ACC112 (cell line): ENCODE results near the gene CDC123.
"Not testable (repeated sequence)": the region's sequence is repeated elsewhere in the genome, so short reads cannot be mapped to it uniquely, and the experiment has no call there.

ENCODE experiments used
- H2AFZ ChIP-seq: fragments of 200-600 bp; sonication (generic); one replicate; pipeline ENCODE4 v1.6.0; 2017; ENCODE audit warnings: antibody characterized with exemption, low read length; ENCODE audit not compliant: unreplicated experiment
- H3K27ac ChIP-seq: fragments of 200-600 bp; sonication (generic); 2 replicates; pipeline ENCODE4 v1.5.1; 2014; ENCODE audit warnings: low read depth, mild to moderate bottlenecking, antibody characterized with exemption, low read length, moderate library complexity
- H3K27me3 ChIP-seq: fragments of 200-600 bp; sonication (generic); 2 replicates; pipeline ENCODE4 v1.6.1; 2014; ENCODE audit warnings: mild to moderate bottlenecking, antibody characterized with exemption, low read length, moderate library complexity, mixed read lengths; ENCODE audit not compliant: insufficient read depth
- H3K36me3 ChIP-seq: fragments of 200-600 bp; sonication (generic); 2 replicates; pipeline ENCODE4 v1.6.1; 2016; ENCODE audit warnings: mild to moderate bottlenecking, antibody characterized with exemption, low read length, moderate library complexity, mixed read lengths; ENCODE audit not compliant: insufficient read depth
- H3K4me1 ChIP-seq: fragments of 200-600 bp; sonication (generic); one replicate; pipeline ENCODE4 v1.6.1; 2016; ENCODE audit warnings: low read length, mixed read lengths; ENCODE audit not compliant: insufficient read depth, unreplicated experiment, control insufficient read depth
- H3K4me3 ChIP-seq: fragments of 200-600 bp; sonication (generic); 2 replicates; pipeline ENCODE4 v1.5.1; 2014; ENCODE audit warnings: mild to moderate bottlenecking, low read depth, low read length
- H3K79me2 ChIP-seq: fragments of 200-600 bp; sonication (generic); one replicate; pipeline ENCODE4 v1.6.0; 2016; ENCODE audit warnings: low read length; ENCODE audit not compliant: control insufficient read depth, unreplicated experiment, insufficient read depth

Gene CDC123

DNA sequence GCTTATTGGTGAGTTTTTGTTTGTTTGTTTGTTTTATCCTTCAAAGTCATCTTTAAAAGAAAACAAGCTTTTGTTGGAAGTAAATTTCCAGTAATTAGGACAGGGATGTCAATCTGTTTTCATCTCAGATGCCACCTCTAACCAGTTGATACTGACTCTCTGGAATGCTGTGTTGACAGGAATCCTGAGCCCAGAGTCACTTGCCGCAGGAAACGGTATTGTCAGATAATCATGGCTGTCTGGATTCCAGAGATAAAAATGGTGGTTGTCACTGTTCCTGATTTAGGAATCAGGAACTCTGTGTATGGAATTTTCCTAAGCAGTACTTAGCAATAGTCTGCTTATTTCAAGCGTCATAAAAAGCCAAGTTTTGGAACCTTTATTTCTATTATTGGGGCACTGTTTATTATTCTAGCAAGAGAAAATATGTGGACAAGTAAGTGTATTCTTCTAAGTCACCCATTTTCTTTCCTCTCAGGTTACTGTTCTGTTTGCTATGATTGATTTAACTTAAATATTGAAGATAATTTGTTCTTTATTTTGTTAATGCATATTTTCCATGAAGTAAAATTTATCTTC lies 39.2 kb downstream of the CDC123 start:
- H3K27ac ChIP-seq, result no peak overlapping the region
- no peaks in the 10 kb centered on the region for H3K79me2 ChIP-seq
- H2AFZ ChIP-seq, result no peak overlapping the region
- H3K36me3 ChIP-seq, result peaks cover 38% of the 10 kb centered on the region
- no peak overlapping the region for H3K4me3 ChIP-seq
- H3K27me3 ChIP-seq, result no peaks in the 10 kb centered on the region
- no peaks in the 10 kb centered on the region for H3K4me1 ChIP-seq

DNA sequence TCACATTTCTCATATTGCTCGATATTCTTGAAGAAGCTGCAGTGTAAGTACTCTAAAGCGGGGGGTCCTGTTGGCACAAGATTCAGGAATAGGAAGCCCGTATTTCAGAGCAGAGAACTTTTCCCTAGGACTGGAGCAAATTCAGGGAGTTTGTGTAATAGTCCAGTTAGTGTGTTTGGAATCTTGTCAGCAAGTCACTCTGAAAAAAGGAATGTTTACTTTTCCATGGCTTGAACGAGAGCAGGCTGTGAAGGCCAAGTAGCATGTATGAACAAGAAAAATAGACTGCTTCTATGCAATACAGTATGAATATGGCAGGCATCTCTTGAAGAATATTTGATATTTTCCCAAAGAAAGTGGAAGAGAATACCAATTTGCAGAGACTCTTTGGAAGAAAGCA lies 39.8 kb downstream of the CDC123 start:
- H3K36me3 ChIP-seq, result peaks cover 35% of the 10 kb centered on the region
- H3K79me2 ChIP-seq, result no peaks in the 10 kb centered on the region
- no peaks in the 10 kb centered on the region for H3K27me3 ChIP-seq
- no peak overlapping the region for H3K27ac ChIP-seq
- no peak overlapping the region for H3K4me3 ChIP-seq
- H2AFZ ChIP-seq, result no peak overlapping the region
- no peaks in the 10 kb centered on the region for H3K4me1 ChIP-seq

DNA sequence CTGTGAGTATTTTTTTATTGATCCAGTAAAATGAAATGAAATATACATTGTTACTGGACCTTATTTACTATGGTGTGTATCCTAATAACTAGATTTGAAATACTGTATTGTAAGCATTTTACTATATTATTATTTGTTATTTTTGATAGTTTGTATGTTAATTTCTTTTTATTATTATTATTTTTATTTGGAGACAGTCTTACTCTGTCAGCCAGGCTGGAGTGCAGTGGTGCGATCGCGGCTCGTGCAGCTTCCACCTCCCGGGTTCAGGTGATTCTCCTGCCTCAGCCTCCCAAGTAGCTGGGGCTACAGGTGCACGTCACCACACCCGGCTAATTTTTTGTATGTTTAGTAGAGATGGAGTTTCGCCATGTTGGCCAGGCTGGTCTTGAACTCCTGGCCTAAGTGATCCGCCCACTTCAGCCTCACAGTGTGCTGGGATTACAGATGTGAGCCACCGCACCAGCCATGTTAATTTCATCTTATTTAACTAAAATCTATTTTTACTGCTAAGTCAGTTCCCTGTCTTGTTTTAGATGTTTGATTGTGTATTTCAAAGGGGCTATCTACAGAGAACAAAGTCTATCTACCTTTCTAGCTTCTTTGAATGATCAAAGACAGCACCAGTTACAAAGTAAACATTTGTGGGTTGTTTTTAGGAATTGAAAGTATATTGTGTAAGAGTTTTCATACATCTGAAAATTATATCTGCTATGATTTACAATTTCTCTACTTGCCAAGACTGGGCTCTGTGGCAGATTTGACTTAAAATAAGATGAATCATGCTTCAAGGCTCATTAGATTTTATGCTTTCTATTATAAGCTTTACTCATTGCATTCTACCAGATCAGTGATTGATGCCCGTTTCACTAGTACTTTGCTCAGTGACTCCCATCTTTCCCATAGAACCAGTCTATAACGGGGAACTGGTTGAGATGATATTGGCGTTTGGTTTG lies 41.6 kb downstream of the CDC123 start:
- peaks cover 3% of the 10 kb centered on the region for H3K79me2 ChIP-seq
- H3K36me3 ChIP-seq, result peaks cover 28% of the 10 kb centered on the region
- H2AFZ ChIP-seq, result no peak overlapping the region
- no peak overlapping the region for H3K4me3 ChIP-seq
- H3K27me3 ChIP-seq, result no peaks in the 10 kb centered on the region
- H3K4me1 ChIP-seq, result no peaks in the 10 kb centered on the region
- no peak overlapping the region for H3K27ac ChIP-seq

DNA sequence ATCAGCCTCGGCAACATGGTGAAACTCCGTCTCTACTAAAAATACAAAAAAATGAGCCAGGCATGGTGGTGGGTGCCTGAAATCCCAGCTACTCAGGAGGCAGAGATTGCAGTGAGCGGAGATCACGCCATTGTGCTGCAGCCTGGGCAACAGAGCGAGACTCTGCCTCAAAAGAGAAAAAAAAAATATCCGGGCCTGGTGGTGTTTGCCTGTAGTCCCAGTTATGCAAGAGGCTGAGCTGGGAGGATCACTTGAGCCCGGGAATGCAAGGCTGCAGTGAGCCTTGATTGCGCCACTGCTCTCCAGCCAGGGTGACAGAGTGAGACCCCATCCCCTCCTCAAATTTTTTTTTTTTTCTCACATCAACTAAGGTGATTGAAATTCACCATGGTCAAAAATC lies 42.8 kb downstream of the CDC123 start:
- peaks cover 22% of the 10 kb centered on the region for H3K36me3 ChIP-seq
- H3K27ac ChIP-seq, result no peak overlapping the region
- H3K4me1 ChIP-seq, result no peaks in the 10 kb centered on the region
- peaks cover 3% of the 10 kb centered on the region for H3K79me2 ChIP-seq
- H3K4me3 ChIP-seq, result no peak overlapping the region
- no peaks in the 10 kb centered on the region for H3K27me3 ChIP-seq
- H2AFZ ChIP-seq, result no peak overlapping the region

DNA sequence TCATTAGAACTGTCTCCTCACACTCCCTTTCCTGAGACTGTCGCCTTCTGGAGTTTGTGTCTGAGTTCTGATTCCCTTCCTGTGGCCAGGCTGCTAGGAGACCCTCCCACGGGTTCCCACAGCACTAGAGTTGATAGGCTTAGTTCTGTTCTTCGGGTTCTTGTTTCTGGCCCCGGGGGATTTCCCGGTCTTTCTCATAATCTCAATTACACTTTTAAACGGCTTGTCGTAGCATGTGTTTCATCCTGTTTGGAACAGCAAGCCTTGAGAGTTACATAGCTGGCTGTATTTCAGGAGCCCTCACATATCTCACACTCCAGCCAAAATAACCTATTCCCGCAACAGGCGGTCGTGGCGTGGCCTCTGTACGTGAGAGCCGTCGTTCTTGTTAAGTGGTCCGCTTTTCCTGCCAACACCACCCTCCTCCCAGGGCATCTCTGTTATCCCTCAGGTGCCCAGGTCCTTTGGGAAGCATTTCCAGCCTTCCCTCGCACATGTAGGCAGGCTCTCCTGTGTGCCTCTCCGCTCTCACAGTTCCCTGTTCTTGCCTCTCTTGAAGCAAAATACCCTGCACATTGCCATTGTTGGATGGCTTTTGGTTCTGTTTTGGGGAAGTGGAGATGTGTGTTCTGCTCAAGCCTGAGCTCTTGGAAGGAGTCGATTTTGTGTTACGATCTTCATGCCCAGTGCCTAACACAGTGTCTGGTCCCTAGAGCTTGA lies 46.0 kb downstream of the CDC123 start:
- peaks cover 3% of the 10 kb centered on the region for H3K79me2 ChIP-seq
- no peak overlapping the region for H3K4me3 ChIP-seq
- H2AFZ ChIP-seq, result no peak overlapping the region
- H3K4me1 ChIP-seq, result no peaks in the 10 kb centered on the region
- no peaks in the 10 kb centered on the region for H3K27me3 ChIP-seq
- peaks cover 11% of the 10 kb centered on the region; the same call in 1 of the 2 replicates for H3K36me3 ChIP-seq
- H3K27ac ChIP-seq, result no peak overlapping the region

DNA sequence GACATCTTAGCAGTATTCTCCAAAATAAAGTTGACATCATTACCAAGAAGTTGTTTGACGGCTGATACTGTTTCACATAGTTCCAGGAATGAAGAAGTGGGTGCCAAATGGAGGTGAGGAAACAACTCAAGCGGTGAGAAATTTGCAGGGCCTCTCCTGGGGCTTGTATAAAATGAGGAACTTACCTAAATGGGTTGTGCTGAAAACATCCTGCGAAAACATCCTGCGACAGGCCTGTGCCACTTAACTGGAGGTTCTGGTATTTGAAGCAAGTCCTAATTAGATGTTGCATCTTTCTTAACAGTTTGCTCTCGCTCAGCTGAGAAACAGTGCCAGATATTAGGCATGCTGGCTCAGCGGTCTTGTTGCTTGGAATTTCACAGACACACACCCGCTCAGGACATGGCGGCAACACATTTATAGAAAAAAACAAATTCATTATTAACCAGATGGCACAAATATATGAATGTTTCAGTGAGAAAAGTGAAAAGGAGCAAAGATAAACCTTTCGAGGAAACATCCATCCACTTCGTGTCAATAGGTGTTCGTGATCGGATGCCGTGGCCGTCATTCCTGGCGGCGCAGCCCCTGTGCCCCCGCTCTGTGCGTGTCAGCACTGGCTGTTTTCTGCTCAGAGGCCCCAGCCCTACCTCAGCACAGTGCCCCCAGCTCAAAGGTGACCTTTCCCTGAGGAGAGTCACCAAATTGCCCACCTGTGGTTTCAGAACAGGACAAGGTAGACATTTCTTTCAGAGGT lies 48.1 kb downstream of the CDC123 start:
- peaks cover 3% of the 10 kb centered on the region for H3K79me2 ChIP-seq
- H3K27me3 ChIP-seq, result no peaks in the 10 kb centered on the region
- H2AFZ ChIP-seq, result no peak overlapping the region
- H3K27ac ChIP-seq, result no peak overlapping the region
- peaks cover 6% of the 10 kb centered on the region; the same call in 1 of the 2 replicates for H3K36me3 ChIP-seq
- no peak overlapping the region for H3K4me3 ChIP-seq
- H3K4me1 ChIP-seq, result no peaks in the 10 kb centered on the region

DNA sequence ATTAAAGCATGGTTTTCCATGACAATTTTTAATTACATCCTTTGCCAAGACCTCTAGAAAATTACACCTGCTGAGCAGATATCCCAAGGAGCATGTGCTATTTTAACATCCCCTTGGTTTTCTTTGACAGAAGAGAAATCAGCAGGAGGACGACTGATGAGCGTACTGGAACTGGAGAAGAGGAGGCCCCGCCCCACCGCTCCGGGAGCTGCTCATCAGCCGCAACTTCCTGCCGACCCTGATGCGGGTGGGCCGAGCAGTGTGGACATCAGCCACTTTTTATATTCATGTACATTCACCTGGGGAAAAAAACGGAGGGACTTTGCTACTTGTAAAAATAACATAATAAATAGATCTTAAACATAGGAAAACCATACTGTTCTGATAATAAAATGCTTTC lies 54.2 kb downstream of the CDC123 start:
- Histone ChIP-seq H3K36me3 (peaks cover 12% of the 10 kb centered on the region; the same call in 1 of the 2 replicates), H3K79me2 (no peaks in the 10 kb centered on the region)

DNA sequence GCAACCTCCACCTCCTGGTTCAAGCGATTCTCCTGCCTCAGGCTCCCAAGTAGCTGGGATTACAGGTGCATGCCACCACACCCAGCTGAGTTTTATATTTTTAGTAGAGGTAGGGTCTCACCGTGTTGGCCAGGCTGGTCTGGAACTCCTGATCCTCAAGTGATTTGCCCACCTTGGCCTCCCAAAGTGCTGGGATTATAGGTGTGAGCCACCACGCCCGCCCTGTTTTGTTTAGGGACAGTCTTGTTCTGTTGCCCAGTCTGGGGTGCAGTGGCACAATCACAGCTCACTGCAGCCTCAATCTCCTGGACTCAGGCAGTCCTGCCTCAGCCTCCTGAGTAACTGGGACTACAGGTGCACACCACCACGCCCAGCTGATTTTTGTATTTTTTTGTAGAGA lies 54.7 kb downstream of the CDC123 start:
- H2AFZ ChIP-seq, H3K27ac ChIP-seq, H3K27me3 ChIP-seq, H3K4me1 ChIP-seq, H3K79me2 ChIP-seq, H3K4me3 ChIP-seq: not testable (repeated sequence)
- peaks cover 12% of the 10 kb centered on the region; the same call in 1 of the 2 replicates for H3K36me3 ChIP-seq

More for the DNA sequence above, 54.2 kb downstream of the CDC123 start:
- Histone ChIP-seq H3K4me3 (no peak overlapping the region), H3K27me3 (no peaks in the 10 kb centered on the region), H3K4me1 (no peaks in the 10 kb centered on the region), H3K27ac (no peak overlapping the region), H2AFZ (no peak overlapping the region)

DNA sequence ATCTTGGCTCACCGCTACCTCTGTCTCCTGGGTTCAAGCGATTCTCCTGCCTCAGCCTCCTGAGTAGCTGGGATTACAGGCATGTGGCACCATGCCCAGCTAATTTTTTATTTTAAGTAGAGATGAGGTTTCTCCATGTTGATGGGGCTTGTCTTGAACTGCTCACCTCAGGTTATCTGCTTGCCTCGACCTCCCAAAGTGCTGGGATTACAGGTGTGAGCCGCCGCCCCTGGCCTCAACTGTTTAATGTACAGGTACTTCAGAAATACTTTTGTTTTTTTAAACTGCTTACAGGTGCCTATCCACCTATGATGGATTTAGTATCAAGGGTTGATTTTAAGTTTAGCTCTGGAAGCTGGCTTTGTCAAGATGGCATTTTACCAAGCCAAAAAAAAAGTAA lies 55.6 kb downstream of the CDC123 start:
- peaks cover 12% of the 10 kb centered on the region; the same call in 1 of the 2 replicates for H3K36me3 ChIP-seq

DNA sequence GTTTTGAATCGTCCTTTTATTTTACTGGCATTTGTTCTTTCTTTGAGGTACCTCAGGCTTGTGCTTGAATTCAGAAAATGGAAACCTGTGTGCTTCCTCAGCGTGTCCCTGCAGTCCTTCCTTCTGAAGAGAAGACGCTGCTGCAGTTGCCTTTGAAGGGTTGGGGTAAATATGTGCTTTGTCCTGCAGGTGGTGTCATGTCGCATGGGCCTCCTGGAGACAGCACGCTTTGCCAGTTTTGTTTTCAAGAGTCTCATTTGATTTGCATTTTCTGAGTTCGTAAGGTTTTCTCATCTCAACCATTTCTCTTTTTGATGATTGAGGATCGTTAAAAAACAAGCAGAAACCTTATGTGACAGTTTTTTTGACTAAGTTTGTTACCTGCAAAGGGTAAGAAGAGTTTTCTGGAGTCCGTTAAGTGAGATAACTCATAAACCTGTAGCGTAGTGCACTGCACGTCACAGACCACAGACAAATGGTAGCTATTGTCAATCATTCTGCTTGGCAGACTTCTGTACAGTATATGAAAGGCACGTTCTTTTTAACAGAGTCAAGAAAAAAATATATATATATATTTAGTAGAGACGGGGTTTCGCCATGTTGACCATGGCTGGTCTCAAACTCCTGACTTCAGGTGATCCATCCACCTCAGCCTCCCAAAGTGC lies 57.0 kb downstream of the CDC123 start:
- Histone ChIP-seq H3K4me1 (no peaks in the 10 kb centered on the region), H3K27ac (no peak overlapping the region), H2AFZ (no peak overlapping the region), H3K36me3 (peaks cover 12% of the 10 kb centered on the region; the same call in 1 of the 2 replicates), H3K27me3 (no peaks in the 10 kb centered on the region), H3K4me3 (no peak overlapping the region), H3K79me2 (no peaks in the 10 kb centered on the region)

More for the DNA sequence above, 55.6 kb downstream of the CDC123 start:
- H2AFZ ChIP-seq, result no peak overlapping the region
- H3K4me3 ChIP-seq, result no peak overlapping the region
- no peaks in the 10 kb centered on the region for H3K27me3 ChIP-seq
- H3K79me2 ChIP-seq, result no peaks in the 10 kb centered on the region
- H3K27ac ChIP-seq, result no peak overlapping the region
- no peaks in the 10 kb centered on the region for H3K4me1 ChIP-seq
